IMR-90 (cell line): Measurements from ENCODE around the gene C11orf21. TPM values are rescaled to one million over a fixed set of nuclear protein-coding genes. Genes with fewer than 3 reads are reported as not detected.
A peak's percentile ranks its signal among the peaks of the same experiment; 100 is the strongest.

Experiments
- ATAC-seq: fragments of 200-7000 bp; cut with Tn5 transposase; 2 replicates; pipeline ENCODE4 v1.9.1; 2020; ENCODE audit warnings: low read depth, mild to moderate bottlenecking, moderate library complexity
- BruUV-seq: library from RNA; stranded (reverse); fragments of 400-500 nt; replicated peaks from 2 replicates; lab custom pipeline; 2021; lab: Mats Ljungman, UMichigan
- CTCF ChIA-PET: fragments of 300-600 bp; formaldehyde crosslinking; extraction: SDS; loops from one replicate; lab custom pipeline; 2021; ENCODE audit warnings: antibody characterized with exemption; lab: Yijun Ruan, JAX
- POLR2A ChIA-PET: fragments of 300-600 bp; sonication (Branson Sonifier 250); formaldehyde crosslinking; loops from one replicate; lab custom pipeline; 2022; ENCODE audit warnings: antibody characterized with exemption; ENCODE audit not compliant: unreplicated experiment; lab: Charles Lee
- DNase-seq: peaks from one replicate; pipeline ENCODE4 v3.0.0; 2013
- H2AFZ ChIP-seq: replicated peaks from 2 replicates; pipeline ENCODE3; 2013; ENCODE audit warnings: low read length, mild to moderate bottlenecking; ENCODE audit not compliant: poor library complexity
- H2AK5ac ChIP-seq: 2 replicates; pipeline ENCODE4 v1.6.1; 2013; ENCODE audit warnings: low read depth, low read length, inconsistent platforms
- H2AK9ac ChIP-seq: replicated peaks from 2 replicates; pipeline ENCODE3; 2013; ENCODE audit warnings: mild to moderate bottlenecking, low read depth, low read length, moderate library complexity; ENCODE audit not compliant: poor library complexity
- H2BK120ac ChIP-seq: 2 replicates; pipeline ENCODE4 v1.6.1; 2013; ENCODE audit warnings: low read depth, low read length, inconsistent platforms
- H2BK15ac ChIP-seq: 3 replicates; pipeline ENCODE4 v1.6.1; 2013; ENCODE audit warnings: low read depth, low read length, inconsistent platforms
- H2BK20ac ChIP-seq: 2 replicates; pipeline ENCODE4 v1.6.1; 2013; ENCODE audit warnings: low read depth, mild to moderate bottlenecking, inconsistent platforms, low read length, moderate library complexity
- H2BK5ac ChIP-seq: 2 replicates; pipeline ENCODE4 v1.6.1; 2013; ENCODE audit warnings: mild to moderate bottlenecking, low read depth, low read length, inconsistent platforms; ENCODE audit not compliant: poor library complexity, severe bottlenecking
- H3K14ac ChIP-seq: replicated peaks from 2 replicates; pipeline ENCODE4 v1.6.1; 2013; ENCODE audit warnings: low read depth, low read length, inconsistent platforms
- H3K18ac ChIP-seq: 2 replicates; pipeline ENCODE4 v1.6.1; 2013; ENCODE audit warnings: low read depth, low read length, control low read depth
- H3K23ac ChIP-seq: 2 replicates; pipeline ENCODE4 v1.6.1; 2013; ENCODE audit warnings: low read depth, low read length, inconsistent platforms
- H3K27ac ChIP-seq: 2 replicates; pipeline ENCODE4 v1.5.1; 2013; ENCODE audit warnings: mild to moderate bottlenecking, control low read depth, low read length; ENCODE audit not compliant: insufficient read depth
- H3K27me3 ChIP-seq: 2 replicates; pipeline ENCODE4 v1.6.1; 2013; ENCODE audit warnings: low read length; ENCODE audit not compliant: control insufficient read depth, insufficient read depth
- H3K36me3 ChIP-seq: 2 replicates; pipeline ENCODE4 v1.6.1; 2013; ENCODE audit warnings: low read length, mixed read lengths; ENCODE audit not compliant: control insufficient read depth, insufficient read depth
- H3K4ac ChIP-seq: 2 replicates; pipeline ENCODE4 v1.6.1; 2013; ENCODE audit warnings: low read depth, low read length, inconsistent platforms
- H3K4me1 ChIP-seq: 2 replicates; pipeline ENCODE4 v1.6.1; 2013; ENCODE audit warnings: low read length, mixed read lengths; ENCODE audit not compliant: control insufficient read depth, insufficient read depth
- H3K4me2 ChIP-seq: 2 replicates; pipeline ENCODE4 v1.6.1; 2013; ENCODE audit warnings: low read depth, mild to moderate bottlenecking, control low read depth, low read length, moderate library complexity
- H3K4me3 ChIP-seq: 2 replicates; pipeline ENCODE4 v1.5.1; 2013; ENCODE audit warnings: low read depth, mild to moderate bottlenecking, control low read depth, low read length, moderate library complexity; ENCODE audit not compliant: insufficient read depth
- H3K56ac ChIP-seq: 2 replicates; pipeline ENCODE4 v1.6.1; 2013; ENCODE audit warnings: low read length, inconsistent platforms; ENCODE audit not compliant: insufficient read depth; ENCODE audit errors: extremely low read depth
- H3K79me1 ChIP-seq, 2 experiments: 2 replicates each; pipeline ENCODE4 v1.6.1; 2013; ENCODE audit warnings: low read length in 2 of 2, inconsistent platforms in 1 of 2, low read depth in 1 of 2
- H3K9ac ChIP-seq: 2 replicates; pipeline ENCODE4 v1.6.1; 2013; ENCODE audit warnings: low read depth, low read length, control low read depth
- H3K9me1 ChIP-seq: 2 replicates; pipeline ENCODE4 v1.6.1; 2013; ENCODE audit warnings: low read length, inconsistent platforms; ENCODE audit not compliant: insufficient read depth
- H3K9me3 ChIP-seq: 2 replicates; pipeline ENCODE4 v1.6.1; 2013; ENCODE audit warnings: low read length; ENCODE audit not compliant: control insufficient read depth, insufficient read depth
- H4K20me1 ChIP-seq: 2 replicates; pipeline ENCODE4 v1.6.1; 2013; ENCODE audit warnings: low read length, inconsistent platforms; ENCODE audit not compliant: insufficient read depth
- H4K5ac ChIP-seq: 2 replicates; pipeline ENCODE4 v1.6.1; 2013; ENCODE audit warnings: mild to moderate bottlenecking, low read depth, low read length, control low read depth
- H4K8ac ChIP-seq, 2 experiments: 2 replicates each; pipeline ENCODE4 v1.6.1; 2013; ENCODE audit warnings: low read depth in 2 of 2, low read length in 2 of 2, control low read depth in 1 of 2, inconsistent platforms in 1 of 2
- H4K91ac ChIP-seq: 2 replicates; pipeline ENCODE4 v1.6.1; 2013; ENCODE audit warnings: low read depth, low read length, inconsistent platforms; ENCODE audit not compliant: insufficient read depth
- BHLHE40 ChIP-seq: fragments of 150-350 bp; IDR thresholded peaks from 2 replicates; pipeline ENCODE4 v1.6.1; 2016; ENCODE audit warnings: mild to moderate bottlenecking, low read depth, low read length
- MAZ ChIP-seq: IDR thresholded peaks from 2 replicates; pipeline ENCODE4 v1.6.1; 2012; ENCODE audit warnings: low read depth, mild to moderate bottlenecking, low read length, improper control_type of control experiment, moderate library complexity, borderline replicate concordance
- WGBS, 2 experiments: methylation state at CpG; one replicate each; pipeline versions ENCODE4 v1.1.5 to v1.1.7; 2013; ENCODE audit warnings: missing lambda C conversion rate in 2 of 2; ENCODE audit not compliant: insufficient read length in 1 of 2; ENCODE audit errors: extremely low coverage in 2 of 2; 5-methylcytosine and 5-hydroxymethylcytosine counted together
- dilution Hi-C: fragments of 300-500 bp; cut with HindIII; formaldehyde crosslinking; loops from one replicate; pipeline ENCODE4 v1.14.3; 2018; ENCODE audit warnings: low sequenced_read_pairs; ENCODE audit not compliant: unreplicated experiment
- in situ Hi-C: fragments of 300-500 bp; cut with MboI; formaldehyde crosslinking; loops from 3 replicates; pipeline ENCODE4 v1.14.3; 2019; ENCODE audit warnings: low sequenced_read_pairs, inconsistent platforms, mixed read lengths
- intact Hi-C: fragments of 100-400 bp; cut with micrococcal nuclease; formaldehyde crosslinking; loops from 2 replicates; pipeline ENCODE4 v1.10.0; 2022
- polyA plus RNA-seq, 3 experiments: library from polyadenylated mRNA; depleted of rRNA; stranded (reverse); fragments of >200 nt; gene quantifications; 2 replicates each; pipeline ENCODE4 v1.2.3, GENCODE V29; 2012; ENCODE audit warnings: low replicate concordance in 1 of 3
- total RNA-seq: library from RNA; depleted of rRNA; stranded (reverse); fragments of >200 nt; gene quantifications from 2 replicates; pipeline ENCODE4 v1.2.3, GENCODE V29; 2012

C11orf21 gene
- total and polyA plus RNA-seq, 2 of the 4 experiments (the other 2 are of a cell fraction): not detected

DNA sequence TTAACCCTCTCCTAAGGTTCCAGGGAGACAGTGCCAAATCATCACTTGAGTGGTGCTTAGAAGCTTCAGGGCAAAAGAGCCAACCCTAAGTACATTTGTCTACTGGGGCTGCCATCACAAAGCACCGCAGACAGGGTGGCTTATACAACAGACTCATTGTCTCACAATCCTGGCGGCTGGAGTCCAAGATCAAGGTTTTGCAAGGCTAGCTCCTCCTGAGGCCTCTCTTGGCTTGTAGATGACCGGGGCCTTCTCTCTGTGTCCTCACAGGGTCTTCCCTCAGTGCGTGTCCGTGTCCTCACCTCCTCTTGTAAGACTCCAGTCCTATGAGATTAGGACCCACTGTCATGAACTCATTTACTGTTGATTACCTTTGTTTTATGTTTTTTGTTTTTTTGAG is 41.3 kb upstream of the C11orf21 start:
- Histone ChIP-seq H3K4me3 (no peak overlapping the region), H3K18ac (no peak overlapping the region), H2AK5ac (no peak overlapping the region), H2AFZ (no peak overlapping the region), H3K14ac (no peak overlapping the region), H3K4ac (no peak overlapping the region), H3K23ac (no peak overlapping the region), H3K27me3 (peaks cover 8% of the 10 kb centered on the region), H2BK120ac (no peak overlapping the region), H3K4me1 (no peaks in the 10 kb centered on the region), H4K8ac (no peak overlapping the region), H3K79me1 (no peaks in the 10 kb centered on the region), H2BK5ac (no peak overlapping the region), H2BK20ac (no peak overlapping the region), H3K56ac (no peak overlapping the region), H3K4me2 (no peak overlapping the region), H3K27ac (no peak overlapping the region), H2AK9ac (no peak overlapping the region), H3K9ac (no peak overlapping the region), H4K91ac (no peak overlapping the region), H3K9me3 (no peaks in the 10 kb centered on the region), H3K9me1 (no peaks in the 10 kb centered on the region), H2BK15ac (no peak overlapping the region), H3K36me3 (no peaks in the 10 kb centered on the region), H4K20me1 (no peaks in the 10 kb centered on the region), H4K5ac (no peak overlapping the region)
- in situ Hi-C loops (no loop called here), intact Hi-C loops (no loop called here), dilution Hi-C loops (no loop called here)
- ATAC-seq (no peak), DNase-seq (peak; percentile 12)
- BruUV-seq: no TSS peak
- CTCF ChIA-PET: no interaction called here
- no CpG with 5 or more reads among the region's 5 CpGs for WGBS, 2 experiments
- no peak for TF ChIP-seq BHLHE40
- no peak for TF ChIP-seq MAZ
- POLR2A ChIA-PET: no interaction called here
